ENCODE measurements around the gene TMCO4. TPM values are rescaled to one million over a fixed set of nuclear protein-coding genes. Genes with fewer than 3 reads are reported as not detected.
"Not testable (repeated sequence)": the region's sequence is repeated elsewhere in the genome, so short reads cannot be mapped to it uniquely, and the experiment has no call there.

The TMCO4 gene
- 10 to 100 TPM; 15.5 to 21.7 (median 19.2) TPM for polyA plus RNA-seq (ENCODE audit: insufficient read length in 4 of 4)

GRCh38 chr1:19799230-19800075 lies at the start of gene TMCO4:
TMCO4 (minus strand) TSS chr1:19799916; CDS start chr1:19780758, 19,158 bp downstream.
- DNase-seq (ENCODE audit: low read depth in 4 of 4, low spot score in 3 of 4): no peak

DNA sequence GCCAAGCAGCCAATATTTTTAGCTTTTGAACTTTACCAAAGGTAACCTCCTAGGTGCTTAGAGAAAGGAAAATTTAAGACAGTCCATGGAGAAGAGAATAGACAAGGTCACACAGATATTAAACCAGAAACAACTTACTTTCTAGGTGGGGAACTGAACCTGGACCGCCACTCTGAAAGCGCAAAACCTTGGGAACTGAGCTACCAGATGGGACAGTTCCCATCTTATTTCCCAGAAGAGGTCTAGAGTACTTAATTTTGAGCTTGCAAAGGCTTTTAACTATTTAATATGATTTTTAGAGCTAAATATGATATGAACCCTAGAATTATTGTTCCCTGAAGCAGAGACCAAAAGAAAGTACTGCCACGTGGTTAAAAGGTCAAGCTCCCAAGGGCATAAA lies 49.6 kb upstream of the TMCO4 start:
- not testable (repeated sequence) for DNase-seq (ENCODE audit: low read depth in 4 of 4, low spot score in 3 of 4)

DNA sequence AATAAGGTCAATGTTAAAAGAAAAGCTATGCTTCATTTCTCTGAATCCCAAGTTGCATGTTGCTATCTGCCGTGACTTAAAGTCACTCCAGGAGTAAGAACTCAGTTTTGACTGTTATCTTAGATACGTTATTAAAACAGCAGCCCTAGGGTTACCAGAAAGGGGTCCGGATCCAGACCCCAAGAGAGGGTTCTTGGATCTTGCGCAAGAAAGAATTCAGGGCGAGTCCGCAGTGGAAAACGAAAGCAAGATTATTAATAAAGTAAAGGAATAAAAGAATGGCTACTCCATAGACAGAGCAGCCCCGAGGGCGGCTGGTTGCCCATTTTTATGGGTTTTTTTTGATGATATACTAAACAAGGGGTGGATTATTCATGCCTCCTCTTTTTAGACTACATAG lies 47.6 kb upstream of the TMCO4 start:
- not testable (repeated sequence) for DNase-seq (ENCODE audit: low read depth in 4 of 4, low spot score in 3 of 4)

GRCh38 chr1:19846338-19846737 lies 46.6 kb upstream of the TMCO4 start:
- DNase-seq (ENCODE audit: low read depth in 4 of 4, low spot score in 3 of 4): no peak

- DNase-seq (ENCODE audit: low read depth in 4 of 4, low spot score in 3 of 4): no peak
These were observed 45.8 kb upstream of the TMCO4 start for GRCh38 chr1:19845555-19845954.

GRCh38 chr1:19844731-19845495 lies 45.2 kb upstream of the TMCO4 start:
- peak; percentile 20 to 38 (median 28) for DNase-seq (ENCODE audit: low read depth in 4 of 4, low spot score in 3 of 4)

DNA sequence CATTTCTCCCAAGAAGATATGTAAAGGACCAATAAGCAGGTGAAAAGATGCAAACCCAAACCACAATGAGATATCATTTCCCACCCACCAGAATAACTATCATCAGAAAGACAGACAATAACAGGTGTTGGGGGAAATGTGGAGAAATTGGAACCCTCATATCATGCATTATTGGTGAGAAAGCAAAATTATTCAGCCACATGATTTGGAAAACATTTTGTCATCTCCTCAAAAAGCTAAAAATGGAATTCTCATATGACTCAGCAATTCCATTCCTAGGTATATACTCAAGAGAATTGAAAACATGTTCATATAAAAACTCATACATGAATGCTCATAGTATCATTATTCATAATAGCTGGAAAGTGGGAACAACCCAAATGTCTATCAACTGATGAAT lies 40.5 kb upstream of the TMCO4 start:
- no peak for DNase-seq (ENCODE audit: low read depth in 4 of 4, low spot score in 3 of 4)

GRCh38 chr1:19837866-19838265 lies 38.1 kb upstream of the TMCO4 start:
- no peak for DNase-seq (ENCODE audit: low read depth in 4 of 4, low spot score in 3 of 4)

- no peak for DNase-seq (ENCODE audit: low read depth in 4 of 4, low spot score in 3 of 4)
These were observed 35.9 kb upstream of the TMCO4 start for GRCh38 chr1:19835578-19835977.

DNA sequence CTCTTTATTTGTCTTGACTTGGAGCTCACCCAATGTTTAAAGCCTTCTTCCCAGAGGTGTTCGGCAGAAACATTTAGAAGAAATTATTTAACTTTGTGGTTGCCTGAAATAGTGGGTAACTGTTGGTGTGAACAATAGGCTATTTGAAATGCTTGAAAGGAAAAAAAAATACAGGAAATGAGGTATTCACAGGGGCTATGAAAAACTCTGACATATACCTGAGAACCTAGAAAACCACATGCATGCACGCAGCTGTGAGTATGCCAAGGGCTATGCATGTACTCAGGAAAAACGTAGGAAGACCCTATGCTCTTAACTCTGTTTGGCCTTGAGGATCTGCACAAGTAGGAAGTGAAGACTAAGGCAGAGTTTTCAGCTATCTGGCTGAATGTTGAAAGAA lies 31.7 kb upstream of the TMCO4 start:
- no peak for DNase-seq (ENCODE audit: low read depth in 4 of 4, low spot score in 3 of 4)

- DNase-seq (ENCODE audit: low read depth in 4 of 4, low spot score in 3 of 4): no peak
These were observed 28.8 kb upstream of the TMCO4 start for GRCh38 chr1:19828546-19828945.

DNA sequence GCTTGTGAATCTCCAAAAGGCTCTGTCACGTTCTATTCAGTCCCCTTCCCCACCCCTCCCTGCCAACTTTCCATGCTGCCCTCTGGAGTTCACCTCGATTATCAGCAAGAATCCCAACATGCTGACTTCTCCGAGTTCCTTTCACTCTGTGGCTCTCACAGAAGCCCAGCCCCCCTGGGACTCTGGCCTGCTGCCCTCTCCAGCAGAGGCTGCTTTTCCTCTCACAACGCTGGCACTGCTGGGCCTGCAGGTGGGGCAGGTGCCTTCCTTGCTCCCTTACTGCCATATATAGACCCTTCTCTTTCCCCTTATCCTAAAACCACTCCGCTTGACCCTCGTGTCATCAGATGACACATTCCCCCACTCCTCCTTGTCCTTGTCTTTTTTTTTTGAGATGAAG lies 25.6 kb upstream of the TMCO4 start:
- DNase-seq (ENCODE audit: low read depth in 4 of 4, low spot score in 3 of 4): no peak

DNA sequence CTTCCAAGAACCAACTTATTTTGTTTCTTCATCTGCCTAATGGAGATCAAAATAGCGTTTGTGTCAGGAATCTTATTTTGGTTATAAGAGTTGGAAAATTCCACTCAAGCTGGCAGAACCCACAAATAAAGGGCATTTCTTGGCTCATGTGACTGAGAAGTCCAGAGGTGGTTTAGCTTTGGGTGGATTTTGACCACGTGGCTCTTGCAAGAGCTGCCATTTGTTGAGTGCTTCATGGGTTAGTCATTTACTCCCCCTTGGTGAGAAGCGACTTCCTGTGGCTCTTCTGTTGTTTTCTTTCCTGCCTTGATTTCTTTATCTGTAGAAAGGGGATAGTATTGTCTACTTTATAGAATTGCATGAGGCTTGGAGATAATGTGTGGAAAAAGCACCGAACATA lies 24.8 kb upstream of the TMCO4 start:
- no peak for DNase-seq (ENCODE audit: low read depth in 4 of 4, low spot score in 3 of 4)

- DNase-seq (ENCODE audit: low read depth in 4 of 4, low spot score in 3 of 4): no peak
These were observed 24.3 kb upstream of the TMCO4 start for GRCh38 chr1:19824036-19824435.

DNA sequence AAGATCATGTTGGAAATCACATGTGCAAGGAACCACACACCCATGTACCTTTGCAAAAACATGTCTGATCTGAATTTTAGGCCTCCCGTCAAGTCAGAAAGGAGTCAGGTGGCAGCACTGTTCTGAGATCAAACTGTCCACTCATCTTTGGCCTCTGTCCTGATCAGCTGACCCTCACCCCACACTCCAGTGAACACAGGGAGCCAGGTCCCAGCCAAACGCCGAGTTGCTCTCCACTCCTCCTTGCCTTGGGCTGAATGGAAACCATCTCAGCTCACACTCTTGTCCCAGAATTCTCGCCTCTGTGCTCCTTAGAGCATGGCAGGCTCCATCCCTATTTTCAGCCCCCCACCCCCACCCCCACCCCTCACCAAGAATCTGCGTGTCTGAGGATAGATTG lies 20.0 kb upstream of the TMCO4 start:
- DNase-seq (ENCODE audit: low read depth in 4 of 4, low spot score in 3 of 4): no peak

DNA sequence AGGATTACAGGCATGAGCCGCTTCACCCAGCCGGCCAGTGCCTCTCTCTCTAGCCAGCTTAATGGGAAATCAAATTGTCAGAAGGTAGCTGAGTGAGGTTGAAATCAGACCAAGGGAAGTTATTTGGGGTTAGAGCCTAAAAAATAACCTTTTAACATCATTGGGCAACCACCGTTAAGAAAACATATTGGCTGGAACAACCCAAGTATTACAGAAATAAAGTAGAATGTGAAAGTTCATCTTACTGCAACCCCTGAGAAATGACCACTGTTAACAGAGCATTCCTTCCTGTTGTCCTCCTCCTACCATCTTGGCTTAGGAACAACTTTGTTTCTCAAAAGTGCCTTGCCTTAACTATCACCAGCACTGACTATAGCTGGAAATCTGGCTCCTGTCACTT lies 18.6 kb upstream of the TMCO4 start:
- DNase-seq (ENCODE audit: low read depth in 4 of 4, low spot score in 3 of 4): no peak

DNA sequence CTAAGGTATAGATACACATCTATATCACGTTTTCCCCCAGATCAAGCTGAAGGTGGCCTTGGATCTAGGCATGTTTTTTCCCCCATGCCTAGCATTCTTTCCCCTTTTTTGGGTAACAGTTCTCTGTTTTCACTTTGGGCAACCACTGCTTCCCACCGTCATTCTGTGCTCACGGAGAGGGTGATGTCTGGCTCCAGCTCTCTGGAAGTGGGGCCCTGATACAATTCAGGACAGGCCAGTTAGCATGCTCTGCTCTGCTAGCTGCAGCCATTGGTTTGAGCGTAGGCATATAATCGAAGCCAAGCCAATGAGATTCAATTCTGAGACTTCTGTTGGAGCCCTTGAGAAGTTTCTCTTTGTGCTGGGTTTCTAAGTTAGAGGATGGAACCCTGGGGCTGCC lies 17.4 kb upstream of the TMCO4 start:
- DNase-seq (ENCODE audit: low read depth in 4 of 4, low spot score in 3 of 4): no peak

DNA sequence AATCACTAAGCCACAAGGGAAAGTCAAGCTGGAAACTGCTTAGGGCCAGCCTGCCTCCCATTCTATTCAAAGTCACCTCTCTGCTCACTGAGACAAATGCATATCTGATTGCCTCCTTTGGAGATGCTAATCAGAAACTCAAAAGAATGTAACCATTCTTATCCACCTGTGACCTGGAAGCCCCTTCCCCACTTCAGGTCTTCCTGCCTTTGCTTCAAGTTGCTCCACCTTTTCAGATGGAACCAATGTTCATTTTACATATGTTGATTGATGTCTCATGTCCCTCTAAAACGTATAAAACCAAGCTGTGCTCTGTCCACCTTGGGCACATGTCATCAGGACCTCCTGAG lies 17.0 kb upstream of the TMCO4 start:
- DNase-seq (ENCODE audit: low read depth in 4 of 4, low spot score in 3 of 4): not testable (repeated sequence)

DNA sequence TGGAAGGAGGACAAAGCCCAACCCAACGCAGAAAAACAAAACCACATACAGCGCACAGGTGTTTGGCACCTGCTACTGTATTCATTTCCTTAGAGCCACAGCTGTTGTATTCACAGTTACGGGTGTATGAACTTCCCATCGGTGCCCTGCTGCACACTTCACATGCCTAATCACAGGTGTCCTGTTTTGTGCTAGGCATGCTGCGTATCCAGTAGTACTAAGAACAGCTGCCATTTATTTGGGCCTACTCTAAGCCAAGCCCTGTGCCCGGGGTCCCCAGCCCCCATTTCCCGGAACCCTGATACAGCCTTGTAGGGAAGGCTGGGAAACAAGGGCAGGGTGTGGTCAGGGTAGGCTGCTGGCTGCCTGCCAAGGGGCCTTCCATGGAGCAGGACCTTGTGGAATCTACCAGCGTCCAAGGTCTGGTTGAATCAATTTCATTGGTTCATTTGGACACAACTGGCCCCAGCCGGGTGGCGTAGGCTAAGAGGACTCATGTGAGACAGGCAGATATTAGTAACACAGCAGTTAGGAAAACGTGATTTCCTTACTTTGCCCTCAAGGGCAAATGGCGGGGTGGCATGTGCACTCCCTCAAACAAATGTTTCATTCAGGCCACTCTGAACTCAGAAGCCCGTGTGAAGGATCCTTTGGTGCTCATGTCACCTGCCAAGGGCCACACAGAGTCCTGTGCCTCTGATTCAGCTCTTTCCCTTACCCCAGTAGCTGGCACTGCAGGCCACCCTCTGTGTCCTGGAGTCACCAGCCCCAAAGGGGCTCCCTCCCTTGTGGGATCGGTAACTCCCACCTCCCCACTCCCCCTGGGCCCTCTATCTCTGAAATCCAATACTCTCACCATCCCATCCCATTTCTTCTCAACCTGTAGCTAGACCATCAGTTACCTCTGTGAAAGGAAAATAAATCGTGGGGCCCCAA lies 16.4 kb upstream of the TMCO4 start:
- no peak for DNase-seq (ENCODE audit: low read depth in 4 of 4, low spot score in 3 of 4)

- peak in 3 of 4 donors; percentile 47 to 65 (median 64) for DNase-seq (ENCODE audit: low read depth in 4 of 4, low spot score in 3 of 4)
These were observed 15.2 kb upstream of the TMCO4 start, which contains the start of gene RNF186 for GRCh38 chr1:19814681-19815503. RNF186 (minus strand) TSS chr1:19815283; CDS start chr1:19815101, 182 bp downstream.
